ENCODE results near the gene SELENBP1.

SELENBP1 gene

DNA sequence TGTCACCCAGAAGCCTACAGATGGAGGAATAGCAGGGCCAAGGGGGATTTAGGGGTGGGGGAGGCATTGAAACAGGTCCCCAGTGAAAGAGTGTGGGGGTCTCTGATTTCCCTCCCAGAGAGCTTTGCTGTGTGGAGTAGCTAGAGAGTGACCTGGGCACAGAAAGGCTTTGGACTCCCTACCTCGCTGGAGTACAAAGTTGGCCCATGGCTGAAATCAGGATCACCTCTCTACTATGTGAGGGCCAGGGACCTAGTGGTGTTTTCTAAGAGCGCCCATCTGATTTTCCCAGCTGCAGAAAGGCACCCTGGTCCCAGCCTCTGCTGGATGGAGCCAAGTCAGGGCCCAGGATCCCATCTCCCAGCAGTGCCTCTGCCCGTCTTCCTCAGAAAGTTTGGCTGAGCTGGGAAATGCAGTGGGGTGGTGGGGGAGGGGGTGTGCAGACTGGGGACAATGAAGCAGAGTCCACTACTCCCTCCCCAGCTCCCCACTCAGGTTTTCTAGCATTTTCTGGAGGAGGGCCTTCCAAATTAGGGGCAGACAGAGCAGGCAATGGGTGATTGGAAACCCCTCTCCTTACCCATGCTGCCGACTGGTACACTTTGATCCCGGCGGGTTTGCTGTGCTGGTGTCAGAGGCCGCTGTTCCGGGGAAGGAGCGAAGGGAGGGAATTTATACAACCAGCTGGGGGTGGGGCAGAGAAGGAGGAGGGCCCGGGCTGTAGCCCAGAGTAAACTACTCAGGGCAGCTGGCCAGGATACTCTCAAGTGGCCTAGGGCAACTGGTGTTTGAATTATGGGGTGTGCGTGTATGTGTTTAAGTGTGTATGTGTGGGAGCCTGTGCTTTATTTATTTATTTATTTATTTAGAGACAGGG, at the start of gene SELENBP1:
Gene SELENBP1, minus strand, starts transcription at position 648 of the 877 bp plus-strand sequence. Its CDS starts 64 bp downstream, at position 584.
- no peak for DNase-seq (ENCODE audit: insufficient read length, low spot score)
- TF ChIP-seq, protein P1, sequence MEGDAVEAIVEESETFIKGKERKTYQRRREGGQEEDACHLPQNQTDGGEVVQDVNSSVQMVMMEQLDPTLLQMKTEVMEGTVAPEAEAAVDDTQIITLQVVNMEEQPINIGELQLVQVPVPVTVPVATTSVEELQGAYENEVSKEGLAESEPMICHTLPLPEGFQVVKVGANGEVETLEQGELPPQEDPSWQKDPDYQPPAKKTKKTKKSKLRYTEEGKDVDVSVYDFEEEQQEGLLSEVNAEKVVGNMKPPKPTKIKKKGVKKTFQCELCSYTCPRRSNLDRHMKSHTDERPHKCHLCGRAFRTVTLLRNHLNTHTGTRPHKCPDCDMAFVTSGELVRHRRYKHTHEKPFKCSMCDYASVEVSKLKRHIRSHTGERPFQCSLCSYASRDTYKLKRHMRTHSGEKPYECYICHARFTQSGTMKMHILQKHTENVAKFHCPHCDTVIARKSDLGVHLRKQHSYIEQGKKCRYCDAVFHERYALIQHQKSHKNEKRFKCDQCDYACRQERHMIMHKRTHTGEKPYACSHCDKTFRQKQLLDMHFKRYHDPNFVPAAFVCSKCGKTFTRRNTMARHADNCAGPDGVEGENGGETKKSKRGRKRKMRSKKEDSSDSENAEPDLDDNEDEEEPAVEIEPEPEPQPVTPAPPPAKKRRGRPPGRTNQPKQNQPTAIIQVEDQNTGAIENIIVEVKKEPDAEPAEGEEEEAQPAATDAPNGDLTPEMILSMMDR (IDR thresholded peaks at IDR 0.05; ENCODE audit: insufficient read depth, missing control alignments): no peak
- FAIRE-seq: no peak

DNA sequence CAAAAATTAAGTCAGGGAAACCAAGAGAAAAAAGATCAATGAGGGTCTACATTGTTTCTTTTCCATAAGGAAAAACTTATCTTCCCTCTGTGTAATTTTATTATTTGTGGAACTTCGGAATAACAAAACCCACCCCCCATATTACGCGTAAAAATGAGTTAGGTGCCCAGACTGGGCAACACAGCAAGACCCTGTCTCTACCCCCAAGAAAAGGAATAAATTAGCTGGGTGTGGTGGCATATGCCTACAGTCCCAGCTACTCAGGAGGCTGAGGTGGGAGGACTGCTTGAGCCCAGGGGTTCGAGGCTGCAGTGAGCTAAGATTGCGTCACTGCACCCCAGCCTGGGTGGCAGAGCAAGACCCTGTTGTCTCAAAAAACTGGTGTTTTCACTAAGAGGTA, 47.3 kb upstream of the SELENBP1 start:
- DNase-seq (ENCODE audit: insufficient read length, low spot score): no peak
- TF ChIP-seq, protein P1 (IDR thresholded peaks at IDR 0.05; ENCODE audit: insufficient read depth, missing control alignments): no peak
- FAIRE-seq: no peak

DNA sequence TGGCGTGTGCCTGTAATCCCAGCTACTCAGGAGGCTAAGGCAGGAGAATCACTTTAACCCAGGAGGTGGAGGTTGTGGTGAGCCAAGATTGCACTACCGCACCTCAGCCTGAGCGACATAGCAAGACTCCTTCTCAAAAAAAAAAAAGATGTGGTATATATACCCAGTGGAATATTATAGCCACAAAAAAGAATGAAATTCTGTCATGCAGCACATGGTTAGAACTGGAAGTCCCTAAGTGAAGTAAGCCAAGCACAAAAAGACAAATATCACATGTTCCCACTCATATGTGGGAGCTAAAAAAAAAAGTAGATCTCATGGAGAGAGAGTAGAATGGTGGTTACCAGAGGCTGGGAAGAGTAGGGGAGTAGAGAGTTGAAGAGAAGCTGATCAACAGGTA, 45.6 kb upstream of the SELENBP1 start:
- DNase-seq (ENCODE audit: insufficient read length, low spot score): no peak
- no peak for FAIRE-seq
- TF ChIP-seq, protein P1 (IDR thresholded peaks at IDR 0.05; ENCODE audit: insufficient read depth, missing control alignments): no peak

DNA sequence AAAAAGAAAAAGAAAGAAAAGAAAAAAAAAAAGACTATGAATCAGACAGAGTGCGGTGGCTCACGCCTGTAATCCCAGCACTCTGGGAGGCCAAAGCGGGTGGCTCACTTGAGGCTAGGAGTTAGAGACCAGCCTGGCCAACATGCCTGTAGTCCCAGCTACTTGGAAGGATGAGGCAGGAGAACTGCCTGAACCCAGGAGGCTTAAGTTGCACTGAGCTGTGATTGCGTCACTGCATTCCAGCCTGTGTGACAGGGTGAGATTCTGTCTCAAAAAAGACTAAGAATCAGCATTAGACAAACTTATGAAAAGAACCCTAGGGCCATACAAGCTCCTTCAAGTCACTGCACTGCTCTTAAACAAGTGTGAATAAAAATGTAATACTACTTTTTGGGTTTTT, 43.7 kb upstream of the SELENBP1 start:
- TF ChIP-seq, protein P1 (IDR thresholded peaks at IDR 0.05; ENCODE audit: insufficient read depth, missing control alignments): no peak
- DNase-seq (ENCODE audit: insufficient read length, low spot score) (no peak), FAIRE-seq (no peak)

DNA sequence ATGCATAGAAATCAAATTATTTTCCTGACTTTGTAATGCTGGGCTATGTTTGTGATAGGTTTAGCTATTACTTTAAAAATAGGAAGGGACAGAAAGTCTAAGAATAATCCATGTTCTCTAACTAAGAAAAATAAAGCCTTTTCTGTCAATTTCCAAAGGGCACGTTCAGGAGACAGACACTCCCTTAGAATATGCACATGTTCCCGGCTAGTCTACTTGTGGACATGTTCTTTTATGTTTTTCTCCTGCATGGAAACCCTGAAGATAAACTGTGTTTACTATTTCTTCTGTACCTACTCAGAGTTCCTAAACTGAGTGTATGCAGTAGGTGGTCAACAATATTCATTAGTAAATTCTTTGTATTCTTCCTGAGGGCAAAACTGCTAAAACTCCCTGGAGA, 39.4 kb upstream of the SELENBP1 start:
- TF ChIP-seq, protein P1 (IDR thresholded peaks at IDR 0.05; ENCODE audit: insufficient read depth, missing control alignments): no peak
- DNase-seq (ENCODE audit: insufficient read length, low spot score) (no peak), FAIRE-seq (peak; percentile 64)

DNA sequence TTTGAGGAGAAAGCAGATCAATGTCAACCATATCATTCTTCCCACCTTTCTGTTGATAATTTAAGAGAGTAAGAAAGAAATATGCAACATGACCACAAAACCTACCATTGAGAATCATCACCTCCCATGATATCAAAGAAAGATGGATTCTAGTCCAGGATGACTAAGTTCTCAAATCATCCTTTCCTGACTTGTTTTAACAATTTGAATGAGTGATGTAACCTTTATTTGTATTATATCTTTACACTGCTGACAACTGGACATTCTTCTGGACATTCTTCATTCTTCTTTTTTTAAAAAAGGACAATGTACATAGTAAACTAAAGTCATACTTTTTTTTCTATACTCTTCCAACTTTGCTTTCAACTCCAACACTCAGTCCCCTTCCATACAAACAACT, 36.4 kb upstream of the SELENBP1 start:
- TF ChIP-seq, protein P1 (IDR thresholded peaks at IDR 0.05; ENCODE audit: insufficient read depth, missing control alignments): no peak
- DNase-seq (ENCODE audit: insufficient read length, low spot score) (no peak), FAIRE-seq (no peak)

DNA sequence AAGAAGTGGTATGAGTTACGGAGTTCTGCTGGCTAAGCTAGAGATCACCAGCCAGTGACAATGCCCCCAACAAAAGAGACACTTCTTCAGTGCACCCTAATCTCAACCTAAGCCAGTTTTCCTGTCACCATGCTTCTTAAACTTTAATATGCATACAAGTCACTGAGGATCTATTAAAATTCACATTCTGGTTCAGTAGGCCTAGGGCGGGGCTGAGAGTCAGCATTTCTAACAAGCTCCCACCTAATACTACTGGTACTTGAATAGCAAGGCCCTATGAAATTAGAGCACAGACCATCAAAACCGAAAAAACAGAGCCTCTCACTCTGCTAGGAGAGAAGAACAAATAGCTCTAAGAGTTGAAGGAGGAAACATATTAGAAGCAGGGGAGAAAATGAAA, 34.8 kb upstream of the SELENBP1 start:
- no peak for FAIRE-seq
- TF ChIP-seq, protein P1 (IDR thresholded peaks at IDR 0.05; ENCODE audit: insufficient read depth, missing control alignments): no peak
- no peak for DNase-seq (ENCODE audit: insufficient read length, low spot score)
